GM23338 (cell line): ENCODE results near the gene MED13. TPM values are rescaled to one million over a fixed set of nuclear protein-coding genes. Genes with fewer than 3 reads are reported as not detected.

Source experiments
- ATAC-seq: fragments of 200-7000 bp; cut with Tn5 transposase; 3 replicates; pipeline ENCODE4 v1.9.1; 2020
- DNase-seq: peaks from one replicate; pipeline ENCODE4 v3.0.0-alpha.2; 2015; ENCODE audit warnings: low spot score
- H2AFZ ChIP-seq: fragments of 200-600 bp; sonication (generic); 2 replicates; pipeline ENCODE4 v1.8.0; 2016; ENCODE audit warnings: antibody characterized with exemption, mild to moderate bottlenecking, moderate library complexity
- H3F3A ChIP-seq: fragments of 200-600 bp; sonication (generic); replicated peaks from 2 replicates; pipeline ENCODE4 v1.8.0; 2017; ENCODE audit warnings: antibody characterized with exemption, mixed run types, low read depth
- H3K27ac ChIP-seq: fragments of 200-600 bp; sonication (generic); 2 replicates; pipeline ENCODE4 v1.6.1; 2016; ENCODE audit warnings: low read depth
- H3K27me3 ChIP-seq: fragments of 200-600 bp; sonication (generic); 2 replicates; pipeline ENCODE4 v1.8.0; 2016; ENCODE audit warnings: mild to moderate bottlenecking, mixed run types, moderate library complexity; ENCODE audit not compliant: insufficient read depth
- H3K36me3 ChIP-seq: fragments of 200-600 bp; sonication (generic); 2 replicates; pipeline ENCODE4 v1.8.0; 2016; ENCODE audit warnings: mild to moderate bottlenecking; ENCODE audit not compliant: insufficient read depth
- H3K4me1 ChIP-seq: fragments of 200-600 bp; sonication (generic); 2 replicates; pipeline ENCODE4 v1.8.0; 2016; ENCODE audit warnings: mild to moderate bottlenecking, moderate library complexity; ENCODE audit not compliant: insufficient read depth
- H3K4me2 ChIP-seq: fragments of 200-600 bp; sonication (generic); 2 replicates; pipeline ENCODE4 v1.7.1; 2017; ENCODE audit warnings: mixed run types
- H3K4me3 ChIP-seq: fragments of 200-600 bp; sonication (generic); 2 replicates; pipeline ENCODE4 v1.6.1; 2016; ENCODE audit warnings: mixed run types
- H3K79me2 ChIP-seq: fragments of 200-600 bp; sonication (generic); replicated peaks from 2 replicates; pipeline ENCODE4 v1.8.0; 2017; ENCODE audit warnings: mild to moderate bottlenecking; ENCODE audit not compliant: insufficient read depth
- H3K9me2 ChIP-seq: fragments of 200-600 bp; sonication (generic); 2 replicates; pipeline ENCODE4 v1.8.0; 2017; ENCODE audit not compliant: insufficient read depth
- H4K20me1 ChIP-seq: fragments of 200-600 bp; sonication (generic); replicated peaks from 2 replicates; pipeline ENCODE4 v1.8.0; 2017; ENCODE audit warnings: mild to moderate bottlenecking; ENCODE audit not compliant: insufficient read depth
- H3K27ac Mint-ChIP-seq: 2 replicates; pipeline ENCODE4 v1.8.0; 2020; ENCODE audit warnings: inconsistent platforms, mild to moderate bottlenecking, moderate library complexity, mixed read lengths
- H3K27me3 Mint-ChIP-seq: 3 replicates; pipeline ENCODE4 v1.8.0; 2022; ENCODE audit warnings: low read depth, mild to moderate bottlenecking, moderate library complexity, mixed read lengths, inconsistent platforms; ENCODE audit not compliant: insufficient read depth, poor library complexity
- H3K36me3 Mint-ChIP-seq: 3 replicates; pipeline ENCODE4 v1.8.0; 2021; ENCODE audit warnings: low read depth, mild to moderate bottlenecking, inconsistent platforms, moderate library complexity, mixed read lengths
- H3K4me1 Mint-ChIP-seq: 3 replicates; pipeline ENCODE4 v1.8.0; 2020; ENCODE audit warnings: mild to moderate bottlenecking, inconsistent platforms, mixed read lengths
- H3K4me3 Mint-ChIP-seq: 3 replicates; pipeline ENCODE4 v1.8.0; 2021; ENCODE audit warnings: moderate library complexity, mild to moderate bottlenecking, inconsistent platforms, mixed read lengths
- H3K9me3 Mint-ChIP-seq: 3 replicates; pipeline ENCODE4 v1.8.0; 2020; ENCODE audit warnings: moderate library complexity, mild to moderate bottlenecking, inconsistent platforms, mixed read lengths
- CREB1 ChIP-seq: fragments of 250-450 bp; sonication (Bioruptor Pico); IDR thresholded peaks from 2 replicates; pipeline ENCODE4 v1.5.0; 2020; ENCODE audit warnings: low read depth, mild to moderate bottlenecking, moderate library complexity
- JUNB ChIP-seq: IDR thresholded peaks from one replicate; pipeline ENCODE4 v1.6.1; 2016; ENCODE audit warnings: antibody characterized with exemption; ENCODE audit not compliant: unreplicated experiment
- ZNF114 ChIP-seq: fragments of 250-450 bp; sonication (Bioruptor Pico); IDR thresholded peaks from 2 replicates; pipeline ENCODE4 v1.5.0; 2020; ENCODE audit warnings: mild to moderate bottlenecking, moderate library complexity
- ZNF331 ChIP-seq: fragments of 250-450 bp; sonication (Bioruptor Pico); IDR thresholded peaks from 2 replicates; pipeline ENCODE4 v1.5.0; 2020; ENCODE audit warnings: low read depth, mild to moderate bottlenecking, moderate library complexity
- polyA plus RNA-seq: library from polyadenylated mRNA; unstranded; fragments of >200 nt; fragmentation: Nextera tagmentation; extraction: Ambion mirVana; gene quantifications from 2 replicates; pipeline ENCODE4 v1.2.1, GENCODE V29; 2016
- total RNA-seq: library from RNA; depleted of rRNA; stranded (reverse); fragments of >200 nt; shearing (Covaris generic); gene quantifications from 2 replicates; pipeline ENCODE4 v1.2.3, GENCODE V29; 2014
- TF ChIP-seq, protein P1 (sequence below): fragments of 250-450 bp; sonication (Bioruptor Pico); IDR thresholded peaks from 2 replicates; pipeline ENCODE4 v1.5.0; 2020; ENCODE audit warnings: mild to moderate bottlenecking, moderate library complexity
- TF ChIP-seq, protein P2 (sequence below), 2 experiments: fragments of 200-600 bp in 1 of 2; sonication (generic) in 1 of 2; conservative IDR thresholded peaks; 2 replicates each; pipeline versions ENCODE4 v1.5.1 to v1.6.1; 2016 to 2017; ENCODE audit warnings: antibody characterized with exemption in 2 of 2, low read depth in 2 of 2, mild to moderate bottlenecking in 2 of 2, moderate library complexity in 1 of 2

The MED13 gene
- total and polyA plus RNA-seq, 2 experiments from 2014 or later: 13.0 to 45.8 TPM

DNA sequence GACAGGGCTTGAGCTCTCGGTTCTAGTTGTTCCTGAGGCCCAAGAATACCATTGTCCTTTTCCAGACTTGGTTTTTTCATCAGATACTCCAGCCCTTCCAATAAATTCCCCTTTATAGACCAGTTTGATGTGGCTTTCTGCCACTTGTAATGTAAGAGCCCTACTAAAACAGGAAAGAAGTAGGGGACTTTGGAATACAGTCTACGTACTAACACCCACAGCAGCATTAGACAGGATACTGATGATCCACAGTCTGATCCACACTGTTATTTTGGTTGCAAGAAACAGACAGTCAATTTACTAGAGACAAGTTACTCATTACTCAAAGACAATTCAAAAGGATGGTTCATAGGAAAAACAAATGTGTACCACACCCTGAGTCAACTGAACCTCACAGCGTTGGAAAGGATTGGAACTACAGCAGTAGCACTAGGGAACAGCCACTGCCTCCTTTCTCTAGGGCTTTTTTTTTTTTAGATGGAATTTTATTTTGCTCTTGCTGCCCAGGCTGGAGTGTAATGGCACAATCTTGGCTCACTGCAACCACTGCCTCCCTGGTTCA, 45.9 kb upstream of the MED13 start:
- Histone ChIP-seq H3K79me2 (no peaks in the 10 kb centered on the region), H3K36me3 (no peaks in the 10 kb centered on the region), H2AFZ (no peak overlapping the region), H3K27ac (no peak overlapping the region), H3K4me3 (no peak overlapping the region), H3F3A (no peaks in the 10 kb centered on the region), H3K9me2 (no peaks in the 10 kb centered on the region), H4K20me1 (no peaks in the 10 kb centered on the region), H3K4me2 (no peak overlapping the region), H3K4me1 (no peaks in the 10 kb centered on the region), H3K27me3 (no peaks in the 10 kb centered on the region)
- H3K4me3 Mint-ChIP-seq: no peak overlapping the region
- TF ChIP-seq ZNF331 (CRISPR knock-in tag): no peak
- TF ChIP-seq JUNB: no peak
- TF ChIP-seq ZNF114 (CRISPR knock-in tag): no peak
- DNase-seq: no peak
- no peaks in the 10 kb centered on the region for H3K4me1 Mint-ChIP-seq
- H3K27me3 Mint-ChIP-seq: peaks cover 7% of the 10 kb centered on the region
- H3K9me3 Mint-ChIP-seq: peaks cover 3% of the 10 kb centered on the region; the same call in 1 of the 3 replicates
- no peak overlapping the region for H3K27ac Mint-ChIP-seq
- no peak for ATAC-seq
- H3K36me3 Mint-ChIP-seq: no peaks in the 10 kb centered on the region

DNA sequence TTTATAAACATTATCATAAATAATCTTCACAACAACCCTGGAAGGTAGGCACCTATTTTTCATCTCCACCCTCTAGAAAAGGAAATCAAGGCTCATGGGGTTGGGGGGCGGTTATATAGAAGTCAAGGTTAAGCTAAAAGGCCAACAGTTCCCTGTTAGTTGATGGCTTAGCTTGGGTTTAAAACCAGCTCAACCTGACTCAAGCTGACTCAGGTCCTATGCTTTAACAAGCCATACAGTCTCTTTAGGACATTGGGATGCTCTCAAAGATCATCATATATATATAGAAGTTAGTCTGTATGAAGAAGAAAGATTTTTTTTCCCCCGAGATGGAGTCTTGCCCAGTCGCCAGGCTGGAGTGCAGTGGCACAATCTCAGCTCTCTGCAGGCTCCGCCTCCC, 44.8 kb upstream of the MED13 start:
- DNase-seq (no peak), ATAC-seq (no peak)
- no peaks in the 10 kb centered on the region for H3K9me2 ChIP-seq
- Mint-ChIP-seq H3K36me3 (no peaks in the 10 kb centered on the region), H3K4me3 (no peak overlapping the region), H3K4me1 (peaks cover 7% of the 10 kb centered on the region; the same call in 2 of the 3 replicates), H3K27me3 (peaks cover 7% of the 10 kb centered on the region), H3K9me3 (peaks cover 3% of the 10 kb centered on the region; the same call in 1 of the 3 replicates), H3K27ac (no peak overlapping the region)
- no peak for TF ChIP-seq CREB1
- H4K20me1 ChIP-seq: no peaks in the 10 kb centered on the region
- H3K27me3 ChIP-seq: no peaks in the 10 kb centered on the region
- H3K4me3 ChIP-seq: no peak overlapping the region
- no peaks in the 10 kb centered on the region; the same call in 1 of the 2 replicates for H3K4me1 ChIP-seq
- no peaks in the 10 kb centered on the region for H3K36me3 ChIP-seq
- no peaks in the 10 kb centered on the region for H3K79me2 ChIP-seq
- H3F3A ChIP-seq: no peaks in the 10 kb centered on the region
- no peak overlapping the region for H3K4me2 ChIP-seq
- no peak overlapping the region for H3K27ac ChIP-seq
- no peak overlapping the region for H2AFZ ChIP-seq

DNA sequence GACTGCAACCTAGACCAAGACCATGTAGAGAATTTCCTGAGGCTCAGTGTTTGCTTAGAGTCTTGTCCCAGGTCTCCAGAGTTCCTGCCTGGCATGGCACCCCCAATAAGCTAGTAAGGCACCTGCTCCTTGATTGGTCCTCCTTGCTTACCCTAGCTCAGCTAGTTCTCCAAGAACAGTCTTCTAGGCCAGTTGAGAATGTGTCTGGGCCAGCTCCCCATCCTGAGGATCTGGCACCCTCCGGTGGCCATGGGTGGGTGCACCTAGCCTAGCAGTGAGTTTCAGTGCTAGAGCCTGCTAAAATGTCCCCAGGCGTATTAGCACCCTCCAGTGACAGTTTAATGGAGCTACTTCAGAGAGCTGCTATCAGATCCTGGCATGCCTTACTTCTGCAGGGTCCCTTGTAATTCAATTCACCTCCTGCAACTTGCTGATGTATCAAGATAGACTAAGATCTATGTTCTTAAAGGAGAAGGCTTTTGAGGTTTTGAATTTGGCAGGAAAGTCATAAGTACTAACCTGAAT, 44.4 kb upstream of the MED13 start:
- no peaks in the 10 kb centered on the region for H3K9me2 ChIP-seq
- ATAC-seq: peak; percentile 99
- Mint-ChIP-seq H3K4me3 (no peak overlapping the region), H3K9me3 (peaks cover 3% of the 10 kb centered on the region; the same call in 1 of the 3 replicates), H3K27ac (no peak overlapping the region), H3K27me3 (peaks cover 7% of the 10 kb centered on the region), H3K36me3 (no peaks in the 10 kb centered on the region), H3K4me1 (peaks cover 7% of the 10 kb centered on the region; the same call in 2 of the 3 replicates)
- no peak overlapping the region for H3K4me3 ChIP-seq
- H3K4me2 ChIP-seq: no peak overlapping the region
- no peak overlapping the region for H2AFZ ChIP-seq
- no peaks in the 10 kb centered on the region for H4K20me1 ChIP-seq
- peak; percentile 93 for DNase-seq
- H3F3A ChIP-seq: no peaks in the 10 kb centered on the region
- no peaks in the 10 kb centered on the region; the same call in 1 of the 2 replicates for H3K4me1 ChIP-seq
- H3K79me2 ChIP-seq: no peaks in the 10 kb centered on the region
- TF ChIP-seq, protein P1, sequence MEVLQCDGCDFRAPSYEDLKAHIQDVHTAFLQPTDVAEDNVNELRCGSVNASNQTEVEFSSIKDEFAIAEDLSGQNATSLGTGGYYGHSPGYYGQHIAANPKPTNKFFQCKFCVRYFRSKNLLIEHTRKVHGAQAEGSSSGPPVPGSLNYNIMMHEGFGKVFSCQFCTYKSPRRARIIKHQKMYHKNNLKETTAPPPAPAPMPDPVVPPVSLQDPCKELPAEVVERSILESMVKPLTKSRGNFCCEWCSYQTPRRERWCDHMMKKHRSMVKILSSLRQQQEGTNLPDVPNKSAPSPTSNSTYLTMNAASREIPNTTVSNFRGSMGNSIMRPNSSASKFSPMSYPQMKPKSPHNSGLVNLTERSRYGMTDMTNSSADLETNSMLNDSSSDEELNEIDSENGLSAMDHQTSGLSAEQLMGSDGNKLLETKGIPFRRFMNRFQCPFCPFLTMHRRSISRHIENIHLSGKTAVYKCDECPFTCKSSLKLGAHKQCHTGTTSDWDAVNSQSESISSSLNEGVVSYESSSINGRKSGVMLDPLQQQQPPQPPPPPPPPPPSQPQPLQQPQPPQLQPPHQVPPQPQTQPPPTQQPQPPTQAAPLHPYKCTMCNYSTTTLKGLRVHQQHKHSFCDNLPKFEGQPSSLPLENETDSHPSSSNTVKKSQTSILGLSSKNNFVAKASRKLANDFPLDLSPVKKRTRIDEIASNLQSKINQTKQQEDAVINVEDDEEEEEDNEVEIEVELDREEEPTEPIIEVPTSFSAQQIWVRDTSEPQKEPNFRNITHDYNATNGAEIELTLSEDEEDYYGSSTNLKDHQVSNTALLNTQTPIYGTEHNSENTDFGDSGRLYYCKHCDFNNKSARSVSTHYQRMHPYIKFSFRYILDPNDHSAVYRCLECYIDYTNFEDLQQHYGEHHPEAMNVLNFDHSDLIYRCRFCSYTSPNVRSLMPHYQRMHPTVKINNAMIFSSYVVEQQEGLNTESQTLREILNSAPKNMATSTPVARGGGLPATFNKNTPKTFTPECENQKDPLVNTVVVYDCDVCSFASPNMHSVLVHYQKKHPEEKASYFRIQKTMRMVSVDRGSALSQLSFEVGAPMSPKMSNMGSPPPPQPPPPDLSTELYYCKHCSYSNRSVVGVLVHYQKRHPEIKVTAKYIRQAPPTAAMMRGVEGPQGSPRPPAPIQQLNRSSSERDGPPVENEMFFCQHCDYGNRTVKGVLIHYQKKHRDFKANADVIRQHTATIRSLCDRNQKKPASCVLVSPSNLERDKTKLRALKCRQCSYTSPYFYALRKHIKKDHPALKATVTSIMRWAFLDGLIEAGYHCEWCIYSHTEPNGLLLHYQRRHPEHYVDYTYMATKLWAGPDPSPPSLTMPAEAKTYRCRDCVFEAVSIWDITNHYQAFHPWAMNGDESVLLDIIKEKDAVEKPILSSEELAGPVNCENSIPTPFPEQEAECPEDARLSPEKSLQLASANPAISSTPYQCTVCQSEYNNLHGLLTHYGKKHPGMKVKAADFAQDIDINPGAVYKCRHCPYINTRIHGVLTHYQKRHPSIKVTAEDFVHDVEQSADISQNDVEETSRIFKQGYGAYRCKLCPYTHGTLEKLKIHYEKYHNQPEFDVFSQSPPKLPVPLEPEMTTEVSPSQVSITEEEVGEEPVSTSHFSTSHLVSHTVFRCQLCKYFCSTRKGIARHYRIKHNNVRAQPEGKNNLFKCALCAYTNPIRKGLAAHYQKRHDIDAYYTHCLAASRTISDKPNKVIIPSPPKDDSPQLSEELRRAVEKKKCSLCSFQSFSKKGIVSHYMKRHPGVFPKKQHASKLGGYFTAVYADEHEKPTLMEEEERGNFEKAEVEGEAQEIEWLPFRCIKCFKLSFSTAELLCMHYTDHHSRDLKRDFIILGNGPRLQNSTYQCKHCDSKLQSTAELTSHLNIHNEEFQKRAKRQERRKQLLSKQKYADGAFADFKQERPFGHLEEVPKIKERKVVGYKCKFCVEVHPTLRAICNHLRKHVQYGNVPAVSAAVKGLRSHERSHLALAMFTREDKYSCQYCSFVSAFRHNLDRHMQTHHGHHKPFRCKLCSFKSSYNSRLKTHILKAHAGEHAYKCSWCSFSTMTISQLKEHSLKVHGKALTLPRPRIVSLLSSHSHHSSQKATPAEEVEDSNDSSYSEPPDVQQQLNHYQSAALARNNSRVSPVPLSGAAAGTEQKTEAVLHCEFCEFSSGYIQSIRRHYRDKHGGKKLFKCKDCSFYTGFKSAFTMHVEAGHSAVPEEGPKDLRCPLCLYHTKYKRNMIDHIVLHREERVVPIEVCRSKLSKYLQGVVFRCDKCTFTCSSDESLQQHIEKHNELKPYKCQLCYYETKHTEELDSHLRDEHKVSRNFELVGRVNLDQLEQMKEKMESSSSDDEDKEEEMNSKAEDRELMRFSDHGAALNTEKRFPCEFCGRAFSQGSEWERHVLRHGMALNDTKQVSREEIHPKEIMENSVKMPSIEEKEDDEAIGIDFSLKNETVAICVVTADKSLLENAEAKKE (CRISPR knock-in tag): peak; percentile 82
- TF ChIP-seq, protein P2, sequence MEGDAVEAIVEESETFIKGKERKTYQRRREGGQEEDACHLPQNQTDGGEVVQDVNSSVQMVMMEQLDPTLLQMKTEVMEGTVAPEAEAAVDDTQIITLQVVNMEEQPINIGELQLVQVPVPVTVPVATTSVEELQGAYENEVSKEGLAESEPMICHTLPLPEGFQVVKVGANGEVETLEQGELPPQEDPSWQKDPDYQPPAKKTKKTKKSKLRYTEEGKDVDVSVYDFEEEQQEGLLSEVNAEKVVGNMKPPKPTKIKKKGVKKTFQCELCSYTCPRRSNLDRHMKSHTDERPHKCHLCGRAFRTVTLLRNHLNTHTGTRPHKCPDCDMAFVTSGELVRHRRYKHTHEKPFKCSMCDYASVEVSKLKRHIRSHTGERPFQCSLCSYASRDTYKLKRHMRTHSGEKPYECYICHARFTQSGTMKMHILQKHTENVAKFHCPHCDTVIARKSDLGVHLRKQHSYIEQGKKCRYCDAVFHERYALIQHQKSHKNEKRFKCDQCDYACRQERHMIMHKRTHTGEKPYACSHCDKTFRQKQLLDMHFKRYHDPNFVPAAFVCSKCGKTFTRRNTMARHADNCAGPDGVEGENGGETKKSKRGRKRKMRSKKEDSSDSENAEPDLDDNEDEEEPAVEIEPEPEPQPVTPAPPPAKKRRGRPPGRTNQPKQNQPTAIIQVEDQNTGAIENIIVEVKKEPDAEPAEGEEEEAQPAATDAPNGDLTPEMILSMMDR (conservative IDR thresholded peaks at IDR 0.05; ENCODE audit: low read depth in 2 of 2): peak; percentile 95 to 99
- TF ChIP-seq ZNF331 (CRISPR knock-in tag): no peak
- no peak overlapping the region for H3K27ac ChIP-seq
- no peaks in the 10 kb centered on the region for H3K36me3 ChIP-seq
- no peaks in the 10 kb centered on the region for H3K27me3 ChIP-seq
